ENCODE measurements around the gene MTURN. TPM values are rescaled to one million over a fixed set of nuclear protein-coding genes. Genes with fewer than 3 reads are reported as not detected.

MTURN gene
- total and polyA plus RNA-seq, 8 donors = 7.8 to 84.8 (median 33.7) TPM

- intact Hi-C loops (cut with DNase I; ENCODE audit: low total_unique reads) = no loop called here
- H3K9me3 ChIP-seq = peaks cover 0 to 17% (median 7%) of the 10 kb centered on the region in 4 donors
- TF ChIP-seq POLR2AphosphoS5 (IDR thresholded peaks at IDR 0.05) = no peak
- no peak for TF ChIP-seq EP300 (IDR thresholded peaks at IDR 0.05)
- TF ChIP-seq, protein P1, sequence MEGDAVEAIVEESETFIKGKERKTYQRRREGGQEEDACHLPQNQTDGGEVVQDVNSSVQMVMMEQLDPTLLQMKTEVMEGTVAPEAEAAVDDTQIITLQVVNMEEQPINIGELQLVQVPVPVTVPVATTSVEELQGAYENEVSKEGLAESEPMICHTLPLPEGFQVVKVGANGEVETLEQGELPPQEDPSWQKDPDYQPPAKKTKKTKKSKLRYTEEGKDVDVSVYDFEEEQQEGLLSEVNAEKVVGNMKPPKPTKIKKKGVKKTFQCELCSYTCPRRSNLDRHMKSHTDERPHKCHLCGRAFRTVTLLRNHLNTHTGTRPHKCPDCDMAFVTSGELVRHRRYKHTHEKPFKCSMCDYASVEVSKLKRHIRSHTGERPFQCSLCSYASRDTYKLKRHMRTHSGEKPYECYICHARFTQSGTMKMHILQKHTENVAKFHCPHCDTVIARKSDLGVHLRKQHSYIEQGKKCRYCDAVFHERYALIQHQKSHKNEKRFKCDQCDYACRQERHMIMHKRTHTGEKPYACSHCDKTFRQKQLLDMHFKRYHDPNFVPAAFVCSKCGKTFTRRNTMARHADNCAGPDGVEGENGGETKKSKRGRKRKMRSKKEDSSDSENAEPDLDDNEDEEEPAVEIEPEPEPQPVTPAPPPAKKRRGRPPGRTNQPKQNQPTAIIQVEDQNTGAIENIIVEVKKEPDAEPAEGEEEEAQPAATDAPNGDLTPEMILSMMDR (IDR thresholded peaks at IDR 0.05) = no peak
- TF ChIP-seq POLR2A (IDR thresholded peaks at IDR 0.05) = no peak
- H3K4me1 ChIP-seq = no peaks in the 10 kb centered on the region
- no peaks in the 10 kb centered on the region for H3K27me3 ChIP-seq
- H3K36me3 ChIP-seq = no peaks in the 10 kb centered on the region
- DNase-seq = no peak
- H3K27ac ChIP-seq = no peak overlapping the region
- no peak overlapping the region for H3K4me3 ChIP-seq
Measured at GRCh38 chr7:30113144-30113543, 21.6 kb upstream of the MTURN start.

- no peaks in the 10 kb centered on the region for H3K4me1 ChIP-seq
- no peaks in the 10 kb centered on the region for H3K27me3 ChIP-seq
- WGBS, 5 donors = 73 to 88% (median 77%) methylated on average over 3 of the region's 3 CpGs
- intact Hi-C loops (cut with DNase I; ENCODE audit: low total_unique reads) = no loop called here
- TF ChIP-seq POLR2AphosphoS5 (IDR thresholded peaks at IDR 0.05) = no peak
- TF ChIP-seq POLR2A (IDR thresholded peaks at IDR 0.05) = no peak
- no peak for TF ChIP-seq EP300 (IDR thresholded peaks at IDR 0.05)
- TF ChIP-seq, protein P1 (IDR thresholded peaks at IDR 0.05) = no peak
- H3K9me3 ChIP-seq = peaks cover 0 to 17% (median 7%) of the 10 kb centered on the region in 4 donors
- no peaks in the 10 kb centered on the region for H3K36me3 ChIP-seq
- H3K27ac ChIP-seq = no peak overlapping the region
- H3K4me3 ChIP-seq = no peak overlapping the region
- no peak for DNase-seq
Measured at GRCh38 chr7:30114536-30115238, 20.1 kb upstream of the MTURN start.

- H3K4me3 ChIP-seq = no peak overlapping the region
- WGBS, 5 donors = 86 to 91% (median 88%) methylated on average over 29 to 34 of the region's 34 CpGs
- intact Hi-C loops (cut with DNase I; ENCODE audit: low total_unique reads) = no loop called here
- H3K27me3 ChIP-seq = no peaks in the 10 kb centered on the region
- no peaks in the 10 kb centered on the region for H3K36me3 ChIP-seq
- H3K27ac ChIP-seq = no peak overlapping the region
- H3K4me1 ChIP-seq = no peaks in the 10 kb centered on the region
- TF ChIP-seq POLR2A (IDR thresholded peaks at IDR 0.05) (no peak), EP300 (IDR thresholded peaks at IDR 0.05) (no peak), POLR2AphosphoS5 (IDR thresholded peaks at IDR 0.05) (peak in 1 of 3 donors; percentile 28)
- TF ChIP-seq, protein P1 (IDR thresholded peaks at IDR 0.05) = no peak
- no peak for DNase-seq
- peaks cover 0 to 17% (median 7%) of the 10 kb centered on the region in 4 donors for H3K9me3 ChIP-seq
Measured at GRCh38 chr7:30115709-30116297, 19.0 kb upstream of the MTURN start.

DNA sequence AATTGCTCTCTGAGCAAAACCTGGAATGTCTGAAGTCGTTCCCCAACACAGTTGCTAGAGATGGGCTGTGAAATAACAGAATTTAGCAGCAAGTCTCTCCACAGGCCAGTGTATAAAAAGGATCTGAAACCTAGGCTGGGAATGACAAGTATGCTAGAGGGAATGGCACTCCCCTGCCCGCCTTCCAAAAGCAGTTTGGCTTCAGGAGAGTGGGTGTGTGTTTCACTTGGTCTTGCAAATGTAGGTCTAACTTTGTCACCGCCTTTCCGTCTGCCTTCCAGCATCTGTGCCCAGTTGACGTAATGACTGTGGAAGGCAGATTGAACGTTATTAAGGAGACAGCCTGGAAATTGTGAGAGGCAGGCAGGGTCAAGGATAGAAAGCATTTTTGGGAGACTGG lies 18.0 kb upstream of the MTURN start:
- TF ChIP-seq, protein P1 (IDR thresholded peaks at IDR 0.05) = no peak
- TF ChIP-seq POLR2A (IDR thresholded peaks at IDR 0.05) (no peak), EP300 (IDR thresholded peaks at IDR 0.05) (no peak)
- no peaks in the 10 kb centered on the region for H3K27me3 ChIP-seq
- no peaks in the 10 kb centered on the region for H3K36me3 ChIP-seq
- intact Hi-C loops (cut with DNase I; ENCODE audit: low total_unique reads) = no loop called here
- DNase-seq = peak in 1 of 2 donors; percentile 32
- 74 to 89% (median 82%) methylated on average over 6 of the region's 6 CpGs for WGBS, 5 donors
- no peaks in the 10 kb centered on the region for H3K4me1 ChIP-seq
- H3K4me3 ChIP-seq = no peak overlapping the region
- H3K9me3 ChIP-seq = peaks cover 0 to 17% (median 7%) of the 10 kb centered on the region in 4 donors
- H3K27ac ChIP-seq = no peak overlapping the region
